Mucosa of descending colon (tissue), 3 donors: ENCODE data around the gene HUNK. TPM values are rescaled to one million over a fixed set of nuclear protein-coding genes. Genes with fewer than 3 reads are reported as not detected.

Source experiments
- ATAC-seq: fragments of 200-7000 bp; cut with Tn5 transposase; one replicate; pipeline ENCODE4 v1.9.1; 2020; ENCODE audit warnings: mild to moderate bottlenecking, moderate library complexity
- DNase-seq, 3 donors: peaks; one replicate each; pipeline ENCODE4 v3.0.0-alpha.2; 2020
- H3K36me3 ChIP-seq: fragments of 200-600 bp; one replicate; pipeline ENCODE4 v1.8.0; 2021; ENCODE audit warnings: low read depth, mild to moderate bottlenecking
- H3K4me1 ChIP-seq: fragments of 200-600 bp; one replicate; pipeline ENCODE4 v1.8.0; 2021; ENCODE audit warnings: low read depth, mild to moderate bottlenecking
- H3K4me3 ChIP-seq: fragments of 200-600 bp; one replicate; pipeline ENCODE4 v1.8.0; 2021; ENCODE audit warnings: mild to moderate bottlenecking
- H3K9me3 ChIP-seq: fragments of 200-600 bp; one replicate; pipeline ENCODE4 v1.8.0; 2021; ENCODE audit warnings: mild to moderate bottlenecking
- CTCF ChIP-seq: fragments of 200-600 bp; IDR thresholded peaks from one replicate; pipeline ENCODE4 v1.8.0; 2022; ENCODE audit warnings: antibody characterized with exemption, mild to moderate bottlenecking
- intact Hi-C, 2 donors: fragments of 100-400 bp; cut with DNase I in 1 of 2; cut with micrococcal nuclease in 1 of 2; formaldehyde crosslinking; loops; one replicate each; pipeline versions ENCODE4 v1.11.0 to v1.11.1; 2022; cut with DNase I, micrococcal nuclease
- total RNA-seq, 3 donors: library from RNA; stranded (reverse); fragmentation: NEBNext Ultra II Directional in 2 of 3; extraction: Animal tissue kit (Norgen Biotek cat#: 25700) in 2 of 3; gene quantifications; one replicate each; pipeline versions ENCODE4 v1.2.1 to v1.2.4, GENCODE V29; 2021 to 2023
- donor health status: DM: no; HTN: no; CAD: no; lungs with moderate emphysema.
- donor health status: DM: no; HTN: no; CAD: no.
- donor health status: DM: no; HTN: yes; CAD: no.

The HUNK gene
- total RNA-seq, 3 donors from 2014 or later, result 3.8 to 12.3 (median 11.0) TPM

DNA sequence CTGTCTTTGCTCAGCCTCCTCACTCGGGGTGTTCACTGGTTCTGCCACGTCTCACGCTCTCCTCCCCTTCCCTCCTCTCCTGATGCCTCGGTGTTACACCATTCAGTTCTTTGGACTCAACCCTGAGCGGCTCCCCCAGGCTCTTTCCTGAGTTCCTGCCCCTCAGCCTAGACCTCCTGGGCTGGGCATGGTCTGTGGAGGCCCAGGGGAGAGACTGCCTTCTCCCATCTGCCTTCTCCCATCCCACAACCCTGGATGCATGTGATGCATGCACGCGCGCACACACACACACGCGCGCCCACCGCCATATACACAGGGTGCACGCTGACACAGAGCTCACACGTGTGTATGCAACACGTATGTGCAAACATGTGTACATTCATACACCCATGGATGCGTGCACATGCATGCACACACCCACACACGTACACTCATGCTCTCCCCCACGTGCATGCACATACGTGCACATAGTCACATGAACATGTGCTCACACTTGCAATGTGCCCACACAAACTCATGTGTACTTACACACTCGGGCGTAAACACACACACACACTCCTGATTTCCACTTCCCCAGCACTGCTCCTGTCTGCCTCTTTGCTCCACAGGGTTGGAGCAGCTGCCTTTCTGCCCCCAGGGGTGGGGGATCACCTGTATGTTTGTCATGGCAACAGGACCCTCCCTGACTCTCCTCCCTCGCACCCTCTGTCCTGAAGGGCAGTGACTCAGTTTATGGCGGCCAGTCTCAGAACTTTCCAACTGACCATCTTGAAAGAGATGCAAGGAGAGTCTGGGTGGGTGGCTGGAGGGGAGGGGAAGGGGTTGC is 59.0 kb downstream of the HUNK start:
- ATAC-seq (no peak), DNase-seq (no peak)
- no peak overlapping the region for H3K4me3 ChIP-seq
- intact Hi-C loops, result no loop called here
- no peak for TF ChIP-seq CTCF
- H3K36me3 ChIP-seq, result no peaks in the 10 kb centered on the region
- H3K4me1 ChIP-seq, result no peaks in the 10 kb centered on the region
- H3K9me3 ChIP-seq, result no peaks in the 10 kb centered on the region

DNA sequence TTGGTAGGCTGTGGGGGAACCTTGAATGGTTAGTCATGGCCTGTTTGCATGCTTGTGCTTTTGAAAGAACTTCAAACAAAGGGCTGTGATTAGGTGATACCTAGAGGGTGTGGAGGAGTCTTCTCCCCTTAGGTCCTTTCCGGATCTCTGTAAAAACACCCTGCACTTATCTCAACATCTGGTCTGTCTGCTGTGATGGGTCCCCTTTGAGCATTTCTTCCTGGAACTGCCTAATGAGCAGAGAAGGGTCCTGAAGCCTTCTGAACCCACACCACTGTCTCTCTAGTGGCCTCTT is 59.6 kb downstream of the HUNK start:
- Histone ChIP-seq H3K4me3 (no peak overlapping the region), H3K9me3 (no peaks in the 10 kb centered on the region), H3K4me1 (no peaks in the 10 kb centered on the region), H3K36me3 (no peaks in the 10 kb centered on the region)
- no peak for ATAC-seq
- intact Hi-C loops, result no loop called here
- no peak for DNase-seq
- TF ChIP-seq CTCF, result no peak

GRCh38 chr21:31937303-31937702 is 64.5 kb downstream of the HUNK start:
- Histone ChIP-seq H3K4me1 (peaks cover 3% of the 10 kb centered on the region), H3K4me3 (no peak overlapping the region), H3K36me3 (no peaks in the 10 kb centered on the region), H3K9me3 (no peaks in the 10 kb centered on the region)
- DNase-seq, result no peak
- no peak for ATAC-seq
- intact Hi-C loops, result no loop called here
- no peak for TF ChIP-seq CTCF

- DNase-seq, result no peak
- intact Hi-C loops, result no loop called here
- H3K9me3 ChIP-seq, result no peaks in the 10 kb centered on the region
- no peak overlapping the region for H3K4me3 ChIP-seq
- ATAC-seq, result peak; percentile 38
- no peaks in the 10 kb centered on the region for H3K36me3 ChIP-seq
- H3K4me1 ChIP-seq, result peaks cover 3% of the 10 kb centered on the region
- no peak for TF ChIP-seq CTCF
Measured at GRCh38 chr21:31938330-31939301, 65.8 kb downstream of the HUNK start.

GRCh38 chr21:31941694-31942093 is 68.9 kb downstream of the HUNK start:
- Histone ChIP-seq H3K4me3 (no peak overlapping the region), H3K4me1 (peaks cover 3% of the 10 kb centered on the region), H3K9me3 (no peaks in the 10 kb centered on the region), H3K36me3 (no peaks in the 10 kb centered on the region)
- DNase-seq, result peak in 1 of 3 donors; percentile 39
- intact Hi-C loops, result no loop called here
- TF ChIP-seq CTCF, result no peak
- peak; percentile 81 for ATAC-seq
